Gastrocnemius medialis (tissue), 4 donors: Measurements from ENCODE around the gene FAM151B.

Experiments
- CTCF ChIP-seq, 5 experiments: fragments of 450-650 bp in 3 of 5; fragments of 200-600 bp in 2 of 5; sonication (generic) in 2 of 5; IDR thresholded peaks in 4 of 5; conservative IDR thresholded peaks in 1 of 5; 1 replicate in 4 of 5; 2 replicates in 1 of 5; pipeline ENCODE4 v1.5.1; 2016 to 2019; ENCODE audit warnings: antibody characterized with exemption in 5 of 5, mild to moderate bottlenecking in 3 of 5, moderate library complexity in 3 of 5
- POLR2A ChIP-seq, 2 donors: fragments of 450-650 bp; IDR thresholded peaks; one replicate each; pipeline ENCODE4 v1.6.1; 2017; ENCODE audit warnings: antibody characterized with exemption in 2 of 2, mild to moderate bottlenecking in 2 of 2, moderate library complexity in 2 of 2

- no peak for TF ChIP-seq POLR2A (IDR thresholded peaks at IDR 0.05)
- no peak for TF ChIP-seq CTCF (IDR thresholded peaks at IDR 0.05 in 4 of 5, conservative IDR thresholded peaks at IDR 0.05 in 1 of 5)
These were observed 77.4 kb downstream of the FAM151B start for GRCh38 chr5:80565330-80565729.
